Upper lobe of left lung (tissue), 4 donors: ENCODE data around the gene MORC4.

Experiments
- CTCF ChIP-seq, 6 experiments: fragments of 450-650 bp in 4 of 6; fragments of 200-600 bp in 2 of 6; sonication (generic) in 2 of 6; IDR thresholded peaks; one replicate each; pipeline ENCODE4 v1.5.1; 2016 to 2019; ENCODE audit warnings: antibody characterized with exemption in 6 of 6
- EP300 ChIP-seq, 4 donors: sonication (generic); formaldehyde crosslinking; IDR thresholded peaks; one replicate each; pipeline ENCODE4 v1.5.1; 2017; ENCODE audit warnings: antibody characterized with exemption in 4 of 4, control low read depth in 2 of 4
- POLR2A ChIP-seq, 4 donors: fragments of 450-650 bp; IDR thresholded peaks; one replicate each; pipeline ENCODE4 v1.5.1; 2016 to 2017; ENCODE audit warnings: antibody characterized with exemption in 4 of 4, mild to moderate bottlenecking in 2 of 4
- POLR2AphosphoS5 ChIP-seq, 2 donors: sonication (generic); formaldehyde crosslinking; IDR thresholded peaks; one replicate each; pipeline ENCODE4 v1.5.1; 2017; ENCODE audit warnings: antibody characterized with exemption in 2 of 2

- no peak for TF ChIP-seq EP300 (IDR thresholded peaks at IDR 0.05)
- no peak for TF ChIP-seq CTCF (IDR thresholded peaks at IDR 0.05)
- TF ChIP-seq POLR2AphosphoS5 (IDR thresholded peaks at IDR 0.05) = no peak
- TF ChIP-seq POLR2A (IDR thresholded peaks at IDR 0.05) = no peak
Measured at GRCh38 chrX:106964290-106964689, 35.7 kb downstream of the MORC4 start.
